GM12878 (cell line): ENCODE measurements around the gene PRMT7. TPM values are rescaled to one million over a fixed set of nuclear protein-coding genes. Genes with fewer than 3 reads are reported as not detected.
A peak's percentile ranks its signal among the peaks of the same experiment; 100 is the strongest.

Experiments used
- ATAC-seq: fragments of 200-7000 bp; cut with Tn5 transposase; 3 replicates; pipeline ENCODE4 v1.9.1; 2020; ENCODE audit warnings: mild to moderate bottlenecking, moderate library complexity
- BruUV-seq: library from RNA; stranded (reverse); fragments of 400-500 nt; replicated peaks from 2 replicates; lab custom pipeline; 2021; lab: Mats Ljungman, UMichigan
- CTCF ChIA-PET: fragments of 300-600 bp; sonication (Branson Sonifier 250); formaldehyde crosslinking; extraction: SDS; loops from one replicate; lab custom pipeline; 2021; ENCODE audit warnings: inconsistent platforms; lab: Yijun Ruan, JAX
- POLR2A ChIA-PET: fragments of 350-600 bp; formaldehyde crosslinking; extraction: SDS; loops from one replicate; lab custom pipeline; 2021; ENCODE audit warnings: inconsistent platforms; lab: Charles Lee
- RAD21 ChIA-PET: fragments of 300-600 bp; sonication (Branson Sonifier 250); formaldehyde crosslinking; loops from one replicate; lab custom pipeline; 2023; ENCODE audit warnings: antibody characterized with exemption; ENCODE audit not compliant: unreplicated experiment; lab: Charles Lee
- SMC1A ChIA-PET: fragments of 300-600 bp; sonication (Branson Sonifier 250); formaldehyde crosslinking; loops from one replicate; lab custom pipeline; 2023; ENCODE audit not compliant: unreplicated experiment, uncharacterized antibody; lab: Charles Lee
- DNase-seq: peaks from one replicate; pipeline ENCODE4 v3.0.0-alpha.2; 2011; ENCODE audit warnings: low read depth, low spot score
- FAIRE-seq: peaks from 3 replicates; lab custom pipeline; 2011; peaks lifted over from hg19 to GRCh38; lab: Jason Lieb, UNC
- H2AFZ ChIP-seq: 2 replicates; pipeline ENCODE4 v1.6.0; 2011; ENCODE audit warnings: low read depth, low read length, control low read depth; ENCODE audit not compliant: control insufficient read depth
- H3K27ac ChIP-seq: 2 replicates; pipeline ENCODE4 v1.5.1; 2011; ENCODE audit warnings: control low read depth; ENCODE audit not compliant: control insufficient read depth, insufficient read depth
- H3K27me3 ChIP-seq, 2 experiments: replicated peaks in 1 of 2; 2 replicates each; pipeline versions ENCODE4 v1.6.0 to v1.6.1; 2011; ENCODE audit warnings: low read length in 1 of 2; ENCODE audit not compliant: control insufficient read depth in 2 of 2, insufficient read depth in 2 of 2
- H3K36me3 ChIP-seq, 2 experiments: 2 replicates each; pipeline ENCODE4 v1.5.1; 2011; ENCODE audit warnings: low read length in 1 of 2; ENCODE audit not compliant: control insufficient read depth in 2 of 2, insufficient read depth in 2 of 2
- H3K4me1 ChIP-seq: 2 replicates; pipeline ENCODE4 v1.6.1; 2011; ENCODE audit warnings: mild to moderate bottlenecking, low read length, moderate library complexity, mixed read lengths; ENCODE audit not compliant: control insufficient read depth, insufficient read depth
- H3K4me2 ChIP-seq: 2 replicates; pipeline ENCODE4 v1.6.0; 2011; ENCODE audit warnings: control low read depth; ENCODE audit not compliant: control insufficient read depth, insufficient read depth
- H3K4me3 ChIP-seq: fragments of 200-600 bp; sonication (generic); 2 replicates; pipeline ENCODE4 v1.5.1; 2016
- H3K79me2 ChIP-seq: 2 replicates; pipeline ENCODE4 v1.6.0; 2011; ENCODE audit warnings: low read length; ENCODE audit not compliant: control insufficient read depth, insufficient read depth
- H3K9ac ChIP-seq: 2 replicates; pipeline ENCODE4 v1.8.0; 2011; ENCODE audit warnings: low read length, control low read depth, mixed read lengths; ENCODE audit not compliant: control insufficient read depth, insufficient read depth
- H3K9me3 ChIP-seq: replicated peaks from 3 replicates; pipeline ENCODE4 v1.5.1; 2011; ENCODE audit warnings: mild to moderate bottlenecking, low read length; ENCODE audit not compliant: control insufficient read depth, insufficient read depth
- H4K20me1 ChIP-seq: 2 replicates; pipeline ENCODE4 v1.6.0; 2011; ENCODE audit not compliant: control insufficient read depth, insufficient read depth
- CBX3 ChIP-seq: fragments of 200-600 bp; sonication (generic); IDR thresholded peaks from 2 replicates; pipeline ENCODE4 v1.6.1; 2016; ENCODE audit warnings: low read depth, borderline replicate concordance
- CTCF ChIP-seq, 3 experiments: IDR thresholded peaks in 2 of 3; conservative IDR thresholded peaks in 1 of 3; 2 replicates each; pipeline ENCODE4 v1.5.1; 2011; ENCODE audit warnings: low read depth in 3 of 3, low read length in 3 of 3, mild to moderate bottlenecking in 3 of 3, control low read depth in 2 of 3, moderate library complexity in 2 of 3, inconsistent platforms in 1 of 3, mixed read lengths in 1 of 3; ENCODE audit not compliant: control insufficient read depth in 2 of 3, insufficient read depth in 1 of 3; ENCODE audit errors: extremely low read depth in 1 of 3
- ETV6 ChIP-seq, 2 experiments: fragments of 450-650 bp in 1 of 2; IDR thresholded peaks in 1 of 2; conservative IDR thresholded peaks in 1 of 2; 2 replicates each; pipeline ENCODE4 v1.6.1; 2014; ENCODE audit warnings: antibody characterized with exemption in 1 of 2, borderline replicate concordance in 1 of 2, low read depth in 1 of 2, mild to moderate bottlenecking in 1 of 2, moderate library complexity in 1 of 2
- FOS ChIP-seq: IDR thresholded peaks from 3 replicates; pipeline ENCODE4 v1.6.1; 2011; ENCODE audit warnings: borderline replicate concordance; ENCODE audit not compliant: insufficient read length; ENCODE audit errors: extremely low read depth
- HCFC1 ChIP-seq: fragments of 150-350 bp; IDR thresholded peaks from 2 replicates; pipeline ENCODE4 v1.6.1; 2014; ENCODE audit warnings: low read length
- REST ChIP-seq: IDR thresholded peaks from 2 replicates; pipeline ENCODE4 v1.6.1; 2012; ENCODE audit warnings: mild to moderate bottlenecking, low read depth, low read length
- SMC3 ChIP-seq: IDR thresholded peaks from 2 replicates; pipeline ENCODE4 v1.6.1; 2011; ENCODE audit warnings: low read length, improper control_type of control experiment, borderline replicate concordance
- SPI1 ChIP-seq: IDR thresholded peaks from 2 replicates; pipeline ENCODE4 v1.6.1; 2011; ENCODE audit warnings: low read depth, mild to moderate bottlenecking, low read length, moderate library complexity, borderline replicate concordance; ENCODE audit not compliant: insufficient read depth
- SUPT20H ChIP-seq: IDR thresholded peaks from 2 replicates; pipeline ENCODE4 v1.6.1; 2011; ENCODE audit warnings: low read depth, mild to moderate bottlenecking, low read length, moderate library complexity, borderline replicate concordance; ENCODE audit not compliant: control insufficient read depth
- TBL1XR1 ChIP-seq: IDR thresholded peaks from 2 replicates; pipeline ENCODE4 v1.6.1; 2012; ENCODE audit warnings: low read depth, low read length, improper control_type of control experiment
- ZNF384 ChIP-seq: IDR thresholded peaks from 2 replicates; pipeline ENCODE4 v1.6.1; 2012; ENCODE audit warnings: low read depth, mild to moderate bottlenecking, low read length, improper control_type of control experiment, borderline replicate concordance
- WGBS: methylation state at CpG from one replicate; pipeline ENCODE4 v1.1.6; 2016; ENCODE audit warnings: low lambda C conversion rate; ENCODE audit not compliant: insufficient replicate concordance, insufficient coverage; ENCODE audit errors: missing lambda C conversion rate; 5-methylcytosine and 5-hydroxymethylcytosine counted together
- in situ Hi-C: fragments of 300-500 bp; cut with MboI; formaldehyde crosslinking; loops from 9 replicates; pipeline ENCODE4 v1.14.3; 2018; ENCODE audit warnings: mixed read lengths
- intact Hi-C: fragments of 100-400 bp; cut with micrococcal nuclease; formaldehyde crosslinking; loops from one replicate; pipeline ENCODE4 v1.14.2; 2022; ENCODE audit not compliant: unreplicated experiment
- polyA plus RNA-seq, 11 experiments: library from polyadenylated mRNA; depleted of rRNA in 4 of 11; unstranded in 6 of 11; stranded (reverse) in 5 of 11; fragments of >200 nt; fragmentation: Nextera tagmentation in 4 of 11; fragmentation: Illumina TruSeq in 1 of 11; extraction: Ambion mirVana in 4 of 11; extraction: Trizol in 1 of 11; gene quantifications; 1 replicate in 1 of 11; 2 replicates in 10 of 11; pipeline versions ENCODE4 v1.2.1 to v1.2.3, GENCODE V29; 2011 to 2016; ENCODE audit warnings: inconsistent platforms in 2 of 11, missing spikeins in 2 of 11, low read depth in 1 of 11
- total RNA-seq, 4 experiments: library from RNA; depleted of rRNA in 3 of 4; stranded (reverse); fragments of >200 nt in 3 of 4; fragmentation: Illumina TruSeq in 1 of 4; extraction: Trizol in 1 of 4; gene quantifications; 2 replicates each; pipeline versions ENCODE4 v1.2.1 to v1.2.3, GENCODE V29; 2013 to 2021
- TF ChIP-seq, protein P1 (sequence below): IDR thresholded peaks from 2 replicates; pipeline ENCODE4 v1.6.1; 2011; ENCODE audit warnings: borderline replicate concordance, low read depth, mild to moderate bottlenecking, moderate library complexity, mixed read lengths, low read length; ENCODE audit not compliant: insufficient read depth; ENCODE audit errors: extremely low read length
- TF ChIP-seq, protein P2 (sequence below): IDR thresholded peaks from 2 replicates; pipeline ENCODE4 v1.6.1; 2011; ENCODE audit warnings: low read depth, low read length, improper control_type of control experiment, borderline replicate concordance

PRMT7 gene
- total and polyA plus RNA-seq, 10 of the 15 experiments (the other 5 are each of a cell fraction or from before 2014, with no cell fraction given), result 5.1 to 56.1 (median 42.0) TPM

DNA sequence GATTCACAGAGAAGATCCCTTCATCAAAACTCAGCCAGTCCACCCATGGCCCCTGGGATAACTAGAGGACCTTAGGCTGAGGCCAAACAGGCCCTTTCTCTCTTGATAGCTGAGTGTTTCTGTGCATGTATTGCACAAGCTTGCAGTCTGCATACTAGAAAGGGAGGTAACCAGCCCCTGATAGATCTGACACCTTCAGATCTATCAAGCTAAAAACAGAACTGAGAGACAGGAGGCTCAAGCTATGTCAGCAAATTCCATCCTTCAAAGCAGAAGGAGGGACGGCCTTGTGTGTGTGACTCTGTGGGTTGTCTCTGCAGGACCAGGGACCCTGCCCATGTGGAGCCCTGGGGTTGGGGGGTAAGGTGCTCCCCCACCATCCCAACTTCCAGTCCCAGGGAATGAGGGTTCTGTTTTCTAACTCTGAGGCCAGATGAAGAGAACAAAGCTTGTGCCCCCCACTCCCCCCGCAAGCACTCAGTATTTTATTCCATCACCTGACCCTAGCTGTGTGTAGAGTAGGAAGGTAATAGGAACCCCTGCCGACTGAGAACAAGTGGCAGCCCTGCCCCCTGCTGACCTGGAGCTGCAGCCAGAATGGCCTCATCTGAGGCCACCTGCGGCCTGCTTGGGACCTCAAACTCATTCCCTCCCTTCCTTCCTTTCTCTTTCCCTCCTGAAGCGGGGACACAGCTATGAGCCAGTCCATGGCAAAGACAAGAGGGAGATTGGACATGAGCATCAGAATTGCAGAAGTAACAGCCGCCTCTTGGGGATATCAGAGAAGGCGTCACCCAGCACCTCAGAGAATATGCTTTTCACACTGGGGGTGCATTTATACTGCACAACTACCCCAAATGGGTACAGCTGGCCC lies 73.7 kb downstream of the PRMT7 start:
- FAIRE-seq, result no peak
- DNase-seq, result no peak
- ChIA-PET POLR2A (interaction anchor here (0.5 to 0.8 kb wide), 3 partner anchors 15 to 859 kb away, joined by 3 to 6 read pairs (median 3); no protein-coding TSS in a partner anchor), CTCF (interaction anchor here (0.6 to 5.6 kb wide), 19 partner anchors 10 to 1047 kb away, joined by 3 to 77 read pairs (median 3); partner anchors contain the start of gene SLC7A6), SMC1A (interaction anchor here (0.6 to 1.6 kb wide), 13 partner anchors 9 to 1635 kb away, joined by 3 to 7 read pairs (median 3); no protein-coding TSS in a partner anchor), RAD21 (interaction anchor here (0.7 to 2.1 kb wide), 7 partner anchors 11 to 125 kb away, joined by 3 to 7 read pairs (median 3); no protein-coding TSS in a partner anchor)
- 52% methylated on average over 7 of the region's 7 CpGs for WGBS
- Histone ChIP-seq H3K4me2 (no peak overlapping the region), H3K4me3 (no peak overlapping the region), H4K20me1 (no peaks in the 10 kb centered on the region), H3K36me3 (no peaks in the 10 kb centered on the region), H3K27me3 (no peaks in the 10 kb centered on the region), H3K9ac (no peak overlapping the region), H3K27ac (no peak overlapping the region), H3K4me1 (peaks cover 10% of the 10 kb centered on the region), H3K9me3 (no peaks in the 10 kb centered on the region), H2AFZ (no peak overlapping the region), H3K79me2 (no peaks in the 10 kb centered on the region)
- no TSS peak for BruUV-seq
- intact Hi-C loops, result no loop called here
- in situ Hi-C loops, result no loop called here
- ATAC-seq, result peak; percentile 53
- TF ChIP-seq SUPT20H, result no peak
- TF ChIP-seq, protein P1, sequence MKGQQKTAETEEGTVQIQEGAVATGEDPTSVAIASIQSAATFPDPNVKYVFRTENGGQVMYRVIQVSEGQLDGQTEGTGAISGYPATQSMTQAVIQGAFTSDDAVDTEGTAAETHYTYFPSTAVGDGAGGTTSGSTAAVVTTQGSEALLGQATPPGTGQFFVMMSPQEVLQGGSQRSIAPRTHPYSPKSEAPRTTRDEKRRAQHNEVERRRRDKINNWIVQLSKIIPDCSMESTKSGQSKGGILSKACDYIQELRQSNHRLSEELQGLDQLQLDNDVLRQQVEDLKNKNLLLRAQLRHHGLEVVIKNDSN, result no peak
- no peak for TF ChIP-seq REST
- no peak for TF ChIP-seq TBL1XR1
- TF ChIP-seq SPI1, result peak; percentile 25; the same call in 1 of the 2 replicates
- no peak for TF ChIP-seq HCFC1
- peak in 1 of 3 experiments; percentile 27; a peak in 1 of 6 replicates for TF ChIP-seq CTCF (IDR thresholded peaks at IDR 0.05 in 2 of 3, conservative IDR thresholded peaks at IDR 0.05 in 1 of 3; ENCODE audit: control insufficient read depth in 2 of 3, extremely low read depth in 1 of 3, insufficient read depth in 1 of 3, low read depth in 3 of 3, low read length in 3 of 3)
- no peak for TF ChIP-seq ETV6 (conservative IDR thresholded peaks at IDR 0.05 in 1 of 2, IDR thresholded peaks at IDR 0.05 in 1 of 2; ENCODE audit: borderline replicate concordance in 1 of 2, low read depth in 1 of 2)
- TF ChIP-seq ZNF384, result no peak
- TF ChIP-seq FOS, result no peak
- TF ChIP-seq, protein P2, sequence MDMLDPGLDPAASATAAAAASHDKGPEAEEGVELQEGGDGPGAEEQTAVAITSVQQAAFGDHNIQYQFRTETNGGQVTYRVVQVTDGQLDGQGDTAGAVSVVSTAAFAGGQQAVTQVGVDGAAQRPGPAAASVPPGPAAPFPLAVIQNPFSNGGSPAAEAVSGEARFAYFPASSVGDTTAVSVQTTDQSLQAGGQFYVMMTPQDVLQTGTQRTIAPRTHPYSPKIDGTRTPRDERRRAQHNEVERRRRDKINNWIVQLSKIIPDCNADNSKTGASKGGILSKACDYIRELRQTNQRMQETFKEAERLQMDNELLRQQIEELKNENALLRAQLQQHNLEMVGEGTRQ, result no peak
- TF ChIP-seq SMC3, result peak; percentile 6; the same call in 1 of the 2 replicates
- TF ChIP-seq CBX3, result no peak
